ENCODE measurements around the gene EYS.

Gene EYS

GRCh38 chr6:64803470-64804166 is 903.4 kb downstream of the EYS start:
- no peak for DNase-seq

- no peak for DNase-seq
These were observed 914.5 kb downstream of the EYS start for GRCh38 chr6:64792534-64792933.

DNA sequence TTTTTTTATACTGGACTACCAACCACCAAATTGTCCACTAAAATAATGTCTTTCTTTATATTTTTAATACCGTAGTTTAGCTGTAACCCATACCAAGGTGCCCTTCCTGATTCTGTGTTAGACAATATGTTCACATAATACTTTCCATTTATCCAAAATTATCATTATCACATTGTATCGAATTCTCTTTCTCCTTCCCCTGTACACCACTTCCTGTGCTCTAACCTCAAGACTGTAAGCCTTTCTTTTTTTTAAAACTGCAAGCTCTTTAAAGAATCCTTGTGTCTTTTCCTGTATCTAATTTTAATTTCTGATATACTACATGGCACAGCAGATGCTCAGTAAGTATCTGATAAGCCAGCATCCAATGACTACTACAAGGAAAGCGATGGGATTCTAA is 917.5 kb downstream of the EYS start:
- DNase-seq = no peak

- no peak for DNase-seq
These were observed 920.3 kb downstream of the EYS start for GRCh38 chr6:64786736-64787135.

- DNase-seq = no peak
These were observed 924.1 kb downstream of the EYS start for GRCh38 chr6:64782877-64783276.

GRCh38 chr6:64777941-64778785 is 928.9 kb downstream of the EYS start:
- no peak for DNase-seq

GRCh38 chr6:64776359-64776758 is 930.7 kb downstream of the EYS start:
- DNase-seq = no peak

DNA sequence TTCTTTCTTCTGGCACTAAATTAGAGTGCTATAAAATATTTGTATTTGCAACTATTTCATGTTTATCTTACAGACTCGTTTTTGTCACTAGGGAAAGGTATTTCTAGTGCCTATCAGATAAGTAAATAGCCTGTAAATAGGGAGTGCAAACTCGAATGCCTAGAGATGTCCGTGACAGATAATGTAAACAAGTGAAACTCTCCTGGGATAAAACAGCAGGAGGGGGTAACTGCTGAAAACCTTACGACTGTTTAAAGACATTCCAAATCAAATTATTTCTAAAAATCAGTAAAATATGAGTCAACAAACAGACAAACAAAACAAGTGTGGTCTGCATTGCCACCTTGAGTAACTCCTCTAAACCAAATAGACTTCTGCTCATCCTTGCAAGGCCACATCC is 932.1 kb downstream of the EYS start:
- DNase-seq = no peak

DNA sequence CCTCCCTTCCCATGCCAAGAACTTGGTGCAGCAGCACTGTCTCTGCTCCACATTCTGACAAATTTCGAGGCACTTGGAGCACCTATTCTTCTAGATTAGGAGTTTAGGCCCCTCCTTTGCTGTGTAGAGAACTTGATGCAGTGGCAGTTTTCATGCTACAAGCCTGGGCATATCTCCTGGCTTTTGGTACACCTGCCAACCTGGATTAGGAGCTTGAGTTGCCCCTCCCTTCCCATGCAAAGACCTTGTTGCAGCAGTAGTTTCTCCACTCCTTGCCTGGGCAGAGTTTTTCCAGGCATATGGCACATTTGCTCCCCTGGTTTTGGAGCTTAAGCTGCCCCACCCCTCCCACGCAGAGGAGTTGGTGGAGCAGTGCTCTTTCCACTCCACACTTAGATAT is 956.1 kb downstream of the EYS start:
- no peak for DNase-seq

GRCh38 chr6:64737418-64737817 is 969.6 kb downstream of the EYS start:
- DNase-seq = no peak

GRCh38 chr6:64736421-64736950 is 970.5 kb downstream of the EYS start:
- no peak for DNase-seq

- no peak for DNase-seq
These were observed 973.6 kb downstream of the EYS start for GRCh38 chr6:64733433-64733832.

- no peak for DNase-seq
These were observed 974.1 kb downstream of the EYS start for GRCh38 chr6:64732888-64733287.

GRCh38 chr6:64729522-64729921 is 977.5 kb downstream of the EYS start:
- no peak for DNase-seq

DNA sequence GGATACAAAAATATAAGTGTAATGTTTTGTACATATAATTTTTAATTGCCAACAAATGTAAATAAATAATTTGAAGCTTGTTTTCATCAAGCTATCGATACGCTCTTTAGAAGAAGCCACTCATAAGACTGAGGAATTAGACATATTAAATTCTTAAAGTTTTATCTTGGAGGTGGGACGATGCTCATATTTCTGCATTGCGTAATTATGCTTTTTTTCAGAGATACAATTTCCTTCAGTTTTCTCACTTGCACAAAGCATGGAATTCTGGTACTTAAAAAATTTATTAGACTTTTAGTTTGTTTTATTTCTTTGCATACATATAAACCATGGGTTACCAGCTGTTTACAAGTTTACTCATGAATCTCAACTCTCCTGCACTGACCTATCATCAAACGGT is 980.0 kb downstream of the EYS start:
- DNase-seq = no peak

DNA sequence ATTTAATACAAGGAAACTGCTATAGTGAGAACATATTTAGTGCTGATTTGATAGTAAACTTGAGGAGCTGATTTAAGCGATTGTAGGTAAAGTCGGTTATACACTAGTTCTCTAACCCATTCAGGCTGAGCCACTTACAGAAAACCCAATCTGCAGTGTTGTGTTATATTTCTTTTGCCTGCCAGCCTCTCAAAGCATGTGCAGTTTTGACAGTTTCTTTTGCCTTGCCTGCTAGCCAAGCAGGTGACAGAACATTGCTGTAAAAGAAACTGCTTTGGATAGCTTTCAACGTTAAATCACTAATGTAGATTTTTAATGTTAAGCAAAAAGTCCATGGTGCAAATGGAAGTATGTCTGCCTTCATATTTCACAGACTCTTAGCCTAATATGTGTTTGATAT is 982.9 kb downstream of the EYS start:
- DNase-seq = no peak

DNA sequence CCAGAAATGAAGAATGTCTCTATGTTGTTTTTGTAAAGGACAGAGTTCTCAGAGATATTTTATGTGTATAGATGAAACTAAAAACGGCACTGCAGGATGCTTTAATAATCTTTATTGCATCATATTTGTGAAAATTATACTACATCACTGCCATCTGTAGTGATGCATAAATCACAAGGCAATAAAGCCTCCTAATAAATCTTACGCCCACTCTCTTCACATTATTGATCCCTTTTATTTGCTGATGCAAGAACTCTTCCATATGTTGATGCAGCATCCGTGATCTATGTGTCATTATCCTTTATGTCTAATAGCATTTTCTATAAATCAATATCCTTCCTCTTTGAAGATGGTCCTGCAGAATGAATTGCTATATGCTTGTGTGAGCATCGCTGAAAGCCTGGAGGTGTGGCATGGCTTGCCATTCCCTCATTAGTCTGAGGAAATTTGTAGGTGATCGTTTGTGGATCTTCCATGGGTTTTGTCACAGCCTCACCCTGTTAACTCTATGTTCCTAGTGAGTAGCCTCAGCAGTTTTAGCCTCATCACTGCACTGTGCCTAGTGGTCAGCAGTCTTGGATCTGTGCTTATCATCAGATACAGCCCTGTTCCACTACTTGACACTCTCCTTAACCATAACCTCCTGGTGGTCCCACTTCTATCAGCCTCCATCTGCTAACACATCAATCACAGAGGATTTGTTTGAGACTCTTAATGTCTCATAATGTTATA is 983.5 kb downstream of the EYS start:
- no peak for DNase-seq

GRCh38 chr6:64721865-64722264 is 985.2 kb downstream of the EYS start:
- no peak for DNase-seq

GRCh38 chr6:64717281-64717680 is 989.7 kb downstream of the EYS start:
- DNase-seq = no peak

- DNase-seq = no peak
These were observed 991.4 kb downstream of the EYS start for GRCh38 chr6:64715624-64716023.

DNA sequence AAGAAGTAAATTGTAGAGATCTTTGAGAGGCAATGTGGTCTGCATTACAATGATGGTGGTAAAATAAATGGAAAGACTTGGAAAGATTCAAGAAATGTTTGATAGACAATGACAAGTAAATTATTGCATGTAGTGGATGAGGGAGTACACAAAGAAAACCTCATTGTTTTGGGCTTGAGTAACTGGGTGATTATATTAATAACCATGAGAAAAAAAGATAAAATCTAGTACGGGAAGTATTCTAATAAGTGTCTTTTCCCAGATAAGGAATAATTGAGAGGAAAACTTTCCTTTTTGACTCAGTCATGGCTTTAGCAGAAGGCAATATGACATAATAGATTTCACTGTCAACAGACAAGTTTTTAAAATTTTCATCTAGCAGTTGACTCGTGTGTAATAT is 993.0 kb downstream of the EYS start:
- no peak for DNase-seq

DNA sequence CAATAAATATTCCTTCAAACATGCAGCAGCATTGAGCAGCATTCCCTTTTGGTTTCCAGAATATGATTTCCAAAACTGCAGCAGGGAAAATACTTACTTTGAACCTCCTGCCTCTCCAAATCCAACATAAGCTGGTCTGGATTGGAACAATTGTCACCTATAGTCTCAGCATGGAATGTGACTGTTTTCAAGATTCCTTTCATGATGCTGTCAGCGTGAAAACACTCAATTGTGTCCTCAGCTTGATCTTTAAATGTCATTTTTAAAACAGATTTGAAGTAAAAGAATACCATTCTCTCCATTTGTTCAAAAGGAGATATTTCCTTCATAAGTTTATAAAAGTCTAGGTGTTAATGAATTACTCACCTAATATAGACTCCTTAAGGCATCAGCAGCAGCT is 993.9 kb downstream of the EYS start:
- DNase-seq = no peak

- no peak for DNase-seq
These were observed 994.4 kb downstream of the EYS start for GRCh38 chr6:64712606-64713005.

- no peak for DNase-seq
These were observed 1003.1 kb downstream of the EYS start for GRCh38 chr6:64703922-64704321.
